ENCODE results near the gene CDIPT. TPM values are rescaled to one million over a fixed set of nuclear protein-coding genes. Genes with fewer than 3 reads are reported as not detected.

The CDIPT gene
- total and polyA plus RNA-seq, 2 of the 13 experiments (the other 11 are each of a cell fraction or from before 2014, with no cell fraction given): 54.9 to 97.5 TPM

GRCh38 chr16:29909391-29909790 is 46.4 kb upstream of the CDIPT start:
- no peak overlapping the region for H3K27ac ChIP-seq (ENCODE audit: extremely low read length, insufficient read depth, low read length)
- no peaks in the 10 kb centered on the region for H3K9me3 ChIP-seq (ENCODE audit: low read length)
- FAIRE-seq (peak; percentile 34), ATAC-seq (no peak), DNase-seq (ENCODE audit: low spot score) (no peak)
- H2AFZ ChIP-seq (ENCODE audit: low read length): no peak overlapping the region
- peaks cover 5% of the 10 kb centered on the region; the same call in 1 of the 2 replicates for H3K4me1 ChIP-seq (ENCODE audit: insufficient read depth, low read length)
- H3K36me3 ChIP-seq (replicated peaks in 1 of 2; ENCODE audit: control insufficient read depth in 1 of 2, insufficient read depth in 2 of 2, low read length in 2 of 2): peaks cover 1 to 6% of the 10 kb centered on the region in 2 experiments; a peak in 3 of 5 replicates
- no peak overlapping the region for H3K4me2 ChIP-seq (ENCODE audit: low read depth, low read length)
- H3K79me2 ChIP-seq (ENCODE audit: insufficient read depth, low read length): no peaks in the 10 kb centered on the region
- no TSS peak for BruUV-seq (replicated peaks)
- H3K4me3 ChIP-seq (replicated peaks in 1 of 3; ENCODE audit: insufficient read depth in 1 of 3, low read depth in 2 of 3, low read length in 3 of 3): no peak overlapping the region
- H4K20me1 ChIP-seq (ENCODE audit: insufficient read depth, low read length): no peaks in the 10 kb centered on the region
- 100% methylated on average over 2 of the region's 2 CpGs for WGBS (ENCODE audit: low lambda C conversion rate)
- intact Hi-C loops (cut with micrococcal nuclease; ENCODE audit: unreplicated experiment): no loop called here
- no peak overlapping the region for H3K9ac ChIP-seq (ENCODE audit: insufficient read depth, low read depth, low read length)
- POLR2A ChIA-PET: interaction anchor here (1.6 to 6.2 kb wide), 3 partner anchors 9 to 64 kb away, joined by 6 to 49 read pairs (median 11); partner anchors contain the start of genes ASPHD1, KCTD13, SEZ6L2 and TAOK2
- TF ChIP-seq PBX2 (CRISPR knock-in tag; IDR thresholded peaks at IDR 0.05): no peak
- no peak for TF ChIP-seq PPARG (CRISPR knock-in tag; conservative IDR thresholded peaks at IDR 0.05)
- no peak for TF ChIP-seq MTA3 (CRISPR knock-in tag; IDR thresholded peaks at IDR 0.05)
- TF ChIP-seq CENPT (CRISPR knock-in tag; IDR thresholded peaks at IDR 0.05; ENCODE audit: low read depth): no peak
- CTCF ChIA-PET (ENCODE audit: low intra/inter-chr PET ratio, low total read pairs): no interaction called here
- H3K27me3 ChIP-seq (ENCODE audit: control insufficient read depth in 1 of 2, insufficient read depth in 2 of 2, low read length in 2 of 2): no peaks in the 10 kb centered on the region
- in situ Hi-C loops (cut with HindIII; ENCODE audit: extremely low pct_ligation_motif_present, low pct_unique_long_range_greater_than_20kb): no loop called here

- H3K9me3 ChIP-seq (ENCODE audit: low read length): no peaks in the 10 kb centered on the region
- FAIRE-seq: no peak
- H3K27ac ChIP-seq (ENCODE audit: extremely low read length, insufficient read depth, low read length): no peak overlapping the region
- in situ Hi-C loops (cut with HindIII; ENCODE audit: extremely low pct_ligation_motif_present, low pct_unique_long_range_greater_than_20kb): no loop called here
- H2AFZ ChIP-seq (ENCODE audit: low read length): no peak overlapping the region
- no peaks in the 10 kb centered on the region for H4K20me1 ChIP-seq (ENCODE audit: insufficient read depth, low read length)
- no TSS peak for BruUV-seq (replicated peaks)
- POLR2A ChIA-PET: interaction anchor here (1.2 to 3.0 kb wide), 3 partner anchors 9 to 65 kb away, joined by 6 to 11 read pairs (median 8); partner anchors contain the start of genes ASPHD1, KCTD13, SEZ6L2 and TAOK2
- H3K4me1 ChIP-seq (ENCODE audit: insufficient read depth, low read length): peaks cover 5% of the 10 kb centered on the region; the same call in 1 of the 2 replicates
- no peak overlapping the region for H3K4me3 ChIP-seq (replicated peaks in 1 of 3; ENCODE audit: insufficient read depth in 1 of 3, low read depth in 2 of 3, low read length in 3 of 3)
- no peak overlapping the region for H3K4me2 ChIP-seq (ENCODE audit: low read depth, low read length)
- no peak overlapping the region for H3K9ac ChIP-seq (ENCODE audit: insufficient read depth, low read depth, low read length)
- H3K36me3 ChIP-seq (replicated peaks in 1 of 2; ENCODE audit: control insufficient read depth in 1 of 2, insufficient read depth in 2 of 2, low read length in 2 of 2): peaks cover 1 to 6% of the 10 kb centered on the region in 2 experiments; a peak in 3 of 5 replicates
- no peak for ATAC-seq
- DNase-seq (ENCODE audit: low spot score): no peak
- intact Hi-C loops (cut with micrococcal nuclease; ENCODE audit: unreplicated experiment): no loop called here
- CTCF ChIA-PET (ENCODE audit: low intra/inter-chr PET ratio, low total read pairs): no interaction called here
- 100% methylated on average over 2 of the region's 2 CpGs for WGBS (ENCODE audit: low lambda C conversion rate)
- H3K79me2 ChIP-seq (ENCODE audit: insufficient read depth, low read length): no peaks in the 10 kb centered on the region
- no peaks in the 10 kb centered on the region for H3K27me3 ChIP-seq (ENCODE audit: control insufficient read depth in 1 of 2, insufficient read depth in 2 of 2, low read length in 2 of 2)
- TF ChIP-seq CSRNP2 (CRISPR knock-in tag; conservative IDR thresholded peaks at IDR 0.05; ENCODE audit: low read depth) (no peak), TEAD2 (CRISPR knock-in tag; IDR thresholded peaks at IDR 0.05) (no peak), ZNF121 (CRISPR knock-in tag; IDR thresholded peaks at IDR 0.05) (peak; percentile 85), TOPORS (CRISPR knock-in tag; IDR thresholded peaks at IDR 0.05) (no peak), ESRRA (CRISPR knock-in tag; IDR thresholded peaks at IDR 0.05; ENCODE audit: low read depth) (no peak)
These were observed 45.7 kb upstream of the CDIPT start for GRCh38 chr16:29908719-29909220.
